GM19463 (cell line): Measurements from ENCODE around the gene ADGRG3.

Experiments used
- ATAC-seq: cut with Tn5 transposase; IDR thresholded peaks from one replicate; pipeline ENCODE4 v1.9.1; 2021; ENCODE audit warnings: mild to moderate bottlenecking, moderate library complexity; ENCODE audit not compliant: unreplicated experiment

Gene ADGRG3

GRCh38 chr16:57734308-57734924, 66.3 kb downstream of the ADGRG3 start:
- no peak for ATAC-seq

DNA sequence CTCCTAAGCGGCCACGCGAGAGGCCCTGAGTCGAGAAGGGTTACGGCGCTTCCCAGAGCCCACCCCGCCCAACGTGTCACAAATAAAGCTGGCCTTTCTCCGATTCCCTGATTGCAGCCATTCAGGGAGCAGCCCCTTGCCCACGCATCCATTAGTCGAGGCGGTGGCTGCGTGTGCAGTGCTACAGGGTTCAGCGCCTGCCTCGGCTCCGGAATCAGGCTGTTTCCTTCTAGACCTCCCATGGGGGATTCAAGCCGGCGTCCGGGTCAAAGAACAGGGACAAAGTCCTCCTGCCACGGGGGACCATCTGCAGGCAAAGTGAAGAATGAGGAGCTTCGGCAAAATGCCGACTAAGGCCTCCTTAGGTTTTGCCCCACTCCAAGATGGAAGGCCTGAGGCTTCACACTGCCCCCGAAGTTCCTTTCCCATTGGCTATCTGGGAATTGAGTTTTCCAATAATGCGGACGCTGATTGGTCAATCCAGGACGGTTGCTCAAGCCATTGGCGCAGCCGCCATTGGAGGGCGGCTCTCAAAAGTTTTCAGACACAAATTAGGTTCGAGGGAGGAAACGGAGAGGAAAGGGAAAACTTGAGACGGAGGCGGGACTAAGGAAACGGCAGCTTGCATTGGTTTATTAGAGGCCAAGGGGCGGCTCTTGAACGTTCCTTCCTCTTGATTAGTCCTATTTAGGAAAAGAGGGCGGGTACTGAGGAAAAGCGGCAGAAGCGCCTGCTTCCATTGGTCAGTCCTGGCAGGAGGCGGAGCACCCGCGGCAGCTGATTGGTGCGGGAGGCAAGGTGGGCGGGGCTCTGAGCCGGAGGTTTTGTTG, 67.0 kb downstream of the ADGRG3 start:
- ATAC-seq, result peak; percentile 89

DNA sequence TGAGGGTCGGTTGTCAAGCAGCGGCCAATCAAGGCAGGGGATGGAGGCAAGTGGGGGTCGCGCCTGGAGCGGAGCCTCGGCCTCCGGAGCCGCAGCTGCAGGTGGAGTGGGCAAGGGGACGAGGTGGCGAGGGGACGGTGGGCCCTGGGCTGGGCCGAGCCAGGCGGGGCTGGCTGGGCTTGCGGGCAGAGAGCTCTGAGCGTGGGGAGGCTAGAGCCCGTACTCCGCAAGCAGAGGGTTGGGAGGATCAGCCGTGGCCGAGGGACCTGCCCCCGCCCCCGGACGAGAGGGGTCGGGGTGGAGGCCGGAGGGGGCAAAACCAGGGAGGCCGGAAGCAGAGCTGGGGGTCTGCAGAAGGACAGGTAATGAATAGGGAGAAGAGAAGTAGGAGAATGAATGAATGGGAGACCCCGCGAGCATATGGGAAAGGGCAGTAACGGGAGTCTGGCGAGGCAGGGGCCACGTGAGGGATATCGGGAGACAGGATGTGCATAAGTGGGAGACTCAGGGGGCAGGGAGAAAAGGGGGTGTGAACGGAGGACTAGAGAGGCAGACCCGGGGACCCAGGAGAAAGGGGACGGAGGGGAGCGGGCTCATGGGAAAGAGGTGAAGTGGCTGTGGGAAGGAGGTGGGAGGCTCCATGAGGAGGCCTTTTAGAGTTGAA, 67.8 kb downstream of the ADGRG3 start, which contains the start of gene KATNB1:
Gene KATNB1 (plus strand): TSS at position 16 of the 664 bp plus-strand sequence. CDS start 1,474 bp downstream, outside the sequence.
- ATAC-seq, result no peak

DNA sequence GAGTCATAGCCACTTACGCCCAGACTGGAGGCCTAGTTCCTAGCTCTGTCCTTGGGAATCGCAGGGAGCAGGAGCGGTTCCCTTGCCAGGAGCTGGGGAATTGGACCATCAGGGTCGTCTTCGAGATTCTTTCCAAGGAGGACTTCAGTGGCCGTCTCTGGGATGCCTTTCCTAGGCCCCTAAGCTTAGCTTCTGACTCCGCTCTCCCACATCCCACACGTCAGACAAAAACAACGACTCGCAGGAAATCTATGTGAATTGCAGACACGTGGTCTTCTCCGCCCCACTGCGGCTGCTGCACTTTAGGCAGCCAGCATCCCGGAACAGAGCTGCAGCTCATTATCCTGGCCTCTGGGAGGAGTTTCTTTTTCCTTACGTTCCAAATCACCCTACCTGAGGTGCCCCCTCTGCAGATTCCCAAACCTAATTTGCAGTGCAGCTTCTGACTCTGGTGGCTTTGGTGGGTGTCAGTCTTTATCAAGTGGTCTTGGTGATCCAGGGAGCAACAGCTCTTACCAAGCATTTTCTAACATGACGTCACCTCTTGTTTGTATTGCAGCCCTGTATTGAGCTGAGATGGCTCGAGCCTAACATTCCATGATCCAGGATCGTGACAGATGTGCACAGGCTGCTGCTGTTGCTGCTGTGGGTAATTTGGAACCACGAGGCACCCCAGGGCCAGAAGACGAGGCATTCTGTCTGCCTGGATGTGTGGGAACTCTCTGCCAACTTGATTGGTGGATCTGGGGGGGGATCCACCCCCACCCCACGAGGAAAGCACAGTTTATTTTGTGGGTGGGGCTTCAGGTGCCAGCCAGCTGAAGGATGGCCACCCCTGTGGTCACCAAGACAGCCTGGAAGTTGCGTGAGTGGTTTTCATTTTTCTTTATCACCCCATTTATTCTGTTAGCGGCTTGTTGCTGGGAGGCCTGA, 68.6 kb downstream of the ADGRG3 start:
- ATAC-seq, result no peak

- ATAC-seq, result no peak
Observed at GRCh38 chr16:57738844-57739243, 70.7 kb downstream of the ADGRG3 start.
